HepG2 (cell line): ENCODE measurements around the gene RGS1. TPM values are rescaled to one million over a fixed set of nuclear protein-coding genes. Genes with fewer than 3 reads are reported as not detected.

ENCODE experiments used
- ATAC-seq: fragments of 200-7000 bp; cut with Tn5 transposase; 3 replicates; pipeline ENCODE4 v1.9.1; 2020; ENCODE audit warnings: mild to moderate bottlenecking, moderate library complexity
- BruUV-seq: library from RNA; stranded (reverse); fragments of 400-500 nt; replicated peaks from 2 replicates; lab custom pipeline; 2021; lab: Mats Ljungman, UMichigan
- CTCF ChIA-PET: fragments of 300-600 bp; formaldehyde crosslinking; extraction: SDS; loops from one replicate; lab custom pipeline; 2021; ENCODE audit warnings: low total read pairs, inconsistent platforms, low intra/inter-chr PET ratio; lab: Yijun Ruan, JAX
- POLR2A ChIA-PET: fragments of 350-600 bp; sonication (Branson Sonifier 250); formaldehyde crosslinking; loops from one replicate; lab custom pipeline; 2020; ENCODE audit warnings: antibody characterized with exemption, inconsistent platforms; lab: Yijun Ruan, JAX
- DNase-seq: peaks from one replicate; pipeline ENCODE4 v3.0.0-alpha.2; 2015; ENCODE audit warnings: low spot score
- FAIRE-seq: peaks from 3 replicates; lab custom pipeline; 2011; peaks lifted over from hg19 to GRCh38; lab: Jason Lieb, UNC
- H2AFZ ChIP-seq: one replicate; pipeline ENCODE4 v1.6.1; 2011; ENCODE audit warnings: low read length, inconsistent platforms
- H3K27ac ChIP-seq: fragments of 300-600 bp; 3 replicates; pipeline ENCODE4 v1.8.0; 2011; ENCODE audit warnings: mixed run types, mild to moderate bottlenecking, mixed read lengths, low read length, inconsistent platforms; ENCODE audit not compliant: insufficient read depth; ENCODE audit errors: extremely low read length
- H3K27me3 ChIP-seq, 2 experiments: fragments of 200-600 bp in 1 of 2; 2 replicates in 1 of 2; 3 replicates in 1 of 2; pipeline versions ENCODE4 v1.6.0 to v1.8.0; 2011; ENCODE audit warnings: low read length in 2 of 2, mild to moderate bottlenecking in 2 of 2, moderate library complexity in 2 of 2, inconsistent platforms in 1 of 2; ENCODE audit not compliant: insufficient read depth in 2 of 2, control insufficient read depth in 1 of 2
- H3K36me3 ChIP-seq, 2 experiments: fragments of 200-600 bp in 1 of 2; replicated peaks in 1 of 2; 2 replicates in 1 of 2; 3 replicates in 1 of 2; pipeline versions ENCODE4 v1.5.1 to v1.8.0; 2011; ENCODE audit warnings: low read length in 2 of 2, inconsistent platforms in 1 of 2; ENCODE audit not compliant: insufficient read depth in 2 of 2, control insufficient read depth in 1 of 2
- H3K4me1 ChIP-seq: 2 replicates; pipeline ENCODE4 v1.5.1; 2012; ENCODE audit warnings: low read length, inconsistent platforms; ENCODE audit not compliant: insufficient read depth
- H3K4me2 ChIP-seq: 2 replicates; pipeline ENCODE4 v1.6.0; 2011; ENCODE audit warnings: low read depth, low read length, inconsistent platforms
- H3K4me3 ChIP-seq, 3 experiments: fragments of 200-600 bp in 1 of 3; sonication (generic), shearing (Covaris generic) in 1 of 3; replicated peaks in 1 of 3; 2 replicates each; pipeline ENCODE4 v1.5.1; 2011 to 2016; ENCODE audit warnings: low read length in 3 of 3, inconsistent platforms in 2 of 3, low read depth in 2 of 3, mild to moderate bottlenecking in 2 of 3, control low read depth in 1 of 3, mixed read lengths in 1 of 3; ENCODE audit not compliant: insufficient read depth in 1 of 3
- H3K79me2 ChIP-seq: one replicate; pipeline ENCODE4 v1.6.1; 2011; ENCODE audit warnings: low read length, inconsistent platforms; ENCODE audit not compliant: insufficient read depth
- H3K9ac ChIP-seq: 2 replicates; pipeline ENCODE4 v1.6.0; 2011; ENCODE audit warnings: mild to moderate bottlenecking, low read depth, low read length, inconsistent platforms; ENCODE audit not compliant: insufficient read depth
- H3K9me3 ChIP-seq: 2 replicates; pipeline ENCODE4 v1.5.1; 2012; ENCODE audit warnings: mild to moderate bottlenecking, low read length
- H4K20me1 ChIP-seq: 2 replicates; pipeline ENCODE4 v1.6.0; 2011; ENCODE audit warnings: inconsistent platforms, mild to moderate bottlenecking, low read length, moderate library complexity; ENCODE audit not compliant: insufficient read depth
- ATRX ChIP-seq: sonication (generic); formaldehyde crosslinking; IDR thresholded peaks from 2 replicates; pipeline ENCODE4 v1.4.0; 2020; ENCODE audit warnings: missing genetic modification reagents, borderline replicate concordance
- IRF2 ChIP-seq: IDR thresholded peaks from 2 replicates; pipeline ENCODE4 v1.6.1; 2018; ENCODE audit warnings: missing genetic modification reagents, missing compliant biosample characterization
- KDM5A ChIP-seq: fragments of 200-600 bp; sonication (generic); IDR thresholded peaks from 2 replicates; pipeline ENCODE4 v1.7.0; 2018; ENCODE audit warnings: antibody characterized with exemption, mild to moderate bottlenecking, low read length, borderline replicate concordance
- MIXL1 ChIP-seq: IDR thresholded peaks from 2 replicates; pipeline ENCODE4 v1.6.1; 2016
- MTA1 ChIP-seq: sonication (generic); formaldehyde crosslinking; IDR thresholded peaks from 2 replicates; pipeline ENCODE4 v1.4.0; 2020; ENCODE audit warnings: missing genetic modification reagents, mild to moderate bottlenecking, borderline replicate concordance
- NR3C1 ChIP-seq: sonication (generic); formaldehyde crosslinking; IDR thresholded peaks from 2 replicates; pipeline ENCODE4 v1.4.0; 2020; ENCODE audit warnings: missing genetic modification reagents
- POLR2AphosphoS2 ChIP-seq: IDR thresholded peaks from 2 replicates; pipeline ENCODE4 v1.6.1; 2011; ENCODE audit warnings: low read depth, low read length, improper control_type of control experiment
- RBM22 ChIP-seq: fragments of 200-400 bp; formaldehyde crosslinking; optimal IDR thresholded peaks from 2 replicates; pipeline ENCODE3; 2017; ENCODE audit warnings: mild to moderate bottlenecking, low read length, moderate library complexity
- RORA ChIP-seq: sonication (generic); formaldehyde crosslinking; IDR thresholded peaks from 2 replicates; pipeline ENCODE4 v1.5.0; 2020; ENCODE audit warnings: mild to moderate bottlenecking, missing genetic modification reagents, moderate library complexity
- SIX4 ChIP-seq: sonication (generic); formaldehyde crosslinking; IDR thresholded peaks from 2 replicates; pipeline ENCODE4 v1.4.0; 2020; ENCODE audit warnings: missing genetic modification reagents
- SMAD3 ChIP-seq: sonication (generic); formaldehyde crosslinking; IDR thresholded peaks from 2 replicates; pipeline ENCODE4 v1.4.0; 2020; ENCODE audit warnings: missing genetic modification reagents
- SOX5 ChIP-seq: IDR thresholded peaks from 2 replicates; pipeline ENCODE4 v1.6.1; 2016; ENCODE audit warnings: borderline replicate concordance
- THAP9 ChIP-seq: sonication (generic); formaldehyde crosslinking; IDR thresholded peaks from 2 replicates; pipeline ENCODE4; 2020; ENCODE audit warnings: missing genetic modification reagents, mild to moderate bottlenecking, borderline replicate concordance
- YEATS4 ChIP-seq: sonication (generic); formaldehyde crosslinking; IDR thresholded peaks from 2 replicates; pipeline ENCODE4 v1.4.0; 2020; ENCODE audit warnings: missing genetic modification reagents, borderline replicate concordance
- ZNF570 ChIP-seq: sonication (generic); formaldehyde crosslinking; IDR thresholded peaks from 2 replicates; pipeline ENCODE4 v1.4.0; 2020; ENCODE audit warnings: mild to moderate bottlenecking, missing genetic modification reagents, borderline replicate concordance
- in situ Hi-C: cut with HindIII; loops from 2 replicates; pipeline ENCODE4 v1.10.0; 2017; ENCODE audit warnings: low pct_unique_long_range_greater_than_20kb; ENCODE audit not compliant: extremely low pct_ligation_motif_present
- intact Hi-C: fragments of 100-400 bp; cut with micrococcal nuclease; formaldehyde crosslinking; loops from one replicate; pipeline ENCODE4 v1.10.0; 2022; ENCODE audit not compliant: unreplicated experiment
- polyA plus RNA-seq, 8 experiments: library from polyadenylated mRNA; depleted of rRNA in 3 of 8; stranded (reverse) in 7 of 8; unstranded in 1 of 8; fragments of >200 nt; fragmentation: Illumina TruSeq in 4 of 8; extraction: Trizol in 4 of 8; gene quantifications; 2 replicates each; pipeline versions ENCODE4 v1.2.1 to v1.2.3, GENCODE V29; 2011 to 2016; ENCODE audit warnings: low read depth in 4 of 8, missing spikeins in 1 of 8, mixed read lengths in 1 of 8; ENCODE audit not compliant: insufficient read depth in 1 of 8
- total RNA-seq, 5 experiments: library from RNA; depleted of rRNA; stranded (reverse); fragments of >200 nt; fragmentation: Illumina TruSeq; extraction: Trizol; gene quantifications; 2 replicates each; pipeline ENCODE4 v1.2.3, GENCODE V29; 2016; ENCODE audit warnings: low read depth in 1 of 5
- TF ChIP-seq, protein P1 (sequence below): sonication (generic); formaldehyde crosslinking; IDR thresholded peaks from 2 replicates; pipeline ENCODE4 v1.5.0; 2020; ENCODE audit warnings: missing genetic modification reagents, mild to moderate bottlenecking, borderline replicate concordance

Gene RGS1
- total and polyA plus RNA-seq, 2 of the 13 experiments (the other 11 are each of a cell fraction or from before 2014, with no cell fraction given) = not detected

- no peak for DNase-seq
- ATAC-seq = no peak
- Histone ChIP-seq H3K9me3 (no peaks in the 10 kb centered on the region), H3K27me3 (no peaks in the 10 kb centered on the region), H3K27ac (no peak overlapping the region), H3K4me2 (no peak overlapping the region), H4K20me1 (no peaks in the 10 kb centered on the region), H3K9ac (no peak overlapping the region), H3K79me2 (no peaks in the 10 kb centered on the region), H3K36me3 (no peaks in the 10 kb centered on the region), H2AFZ (no peak overlapping the region), H3K4me3 (no peak overlapping the region), H3K4me1 (no peaks in the 10 kb centered on the region)
- FAIRE-seq = no peak
- ChIA-PET POLR2A (no interaction called here), CTCF (no interaction called here)
- TF ChIP-seq KDM5A (no peak), MTA1 (CRISPR knock-in tag) (no peak), RORA (CRISPR knock-in tag) (no peak), THAP9 (no peak), POLR2AphosphoS2 (no peak), MIXL1 (no peak), YEATS4 (CRISPR knock-in tag) (no peak), NR3C1 (no peak), IRF2 (CRISPR knock-in tag) (no peak), ATRX (CRISPR knock-in tag) (no peak), SMAD3 (CRISPR knock-in tag) (no peak), RBM22 (no peak), SIX4 (CRISPR knock-in tag) (no peak), ZNF570 (no peak), SOX5 (no peak)
- TF ChIP-seq, protein P1, sequence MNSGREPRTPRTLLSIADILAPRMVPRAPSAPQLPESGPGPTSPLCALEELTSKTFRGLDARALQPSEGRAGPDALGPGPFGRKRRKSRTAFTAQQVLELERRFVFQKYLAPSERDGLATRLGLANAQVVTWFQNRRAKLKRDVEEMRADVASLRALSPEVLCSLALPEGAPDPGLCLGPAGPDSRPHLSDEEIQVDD (CRISPR knock-in tag) = no peak
- in situ Hi-C loops = no loop called here
- intact Hi-C loops = no loop called here
- no TSS peak for BruUV-seq
These were observed 20.2 kb upstream of the RGS1 start for GRCh38 chr1:192555399-192555798.
